ENCODE results near the gene AIMP1.

The AIMP1 gene

GRCh38 chr4:106301393-106302061, 14.8 kb upstream of the AIMP1 start:
- TF ChIP-seq, protein P1, sequence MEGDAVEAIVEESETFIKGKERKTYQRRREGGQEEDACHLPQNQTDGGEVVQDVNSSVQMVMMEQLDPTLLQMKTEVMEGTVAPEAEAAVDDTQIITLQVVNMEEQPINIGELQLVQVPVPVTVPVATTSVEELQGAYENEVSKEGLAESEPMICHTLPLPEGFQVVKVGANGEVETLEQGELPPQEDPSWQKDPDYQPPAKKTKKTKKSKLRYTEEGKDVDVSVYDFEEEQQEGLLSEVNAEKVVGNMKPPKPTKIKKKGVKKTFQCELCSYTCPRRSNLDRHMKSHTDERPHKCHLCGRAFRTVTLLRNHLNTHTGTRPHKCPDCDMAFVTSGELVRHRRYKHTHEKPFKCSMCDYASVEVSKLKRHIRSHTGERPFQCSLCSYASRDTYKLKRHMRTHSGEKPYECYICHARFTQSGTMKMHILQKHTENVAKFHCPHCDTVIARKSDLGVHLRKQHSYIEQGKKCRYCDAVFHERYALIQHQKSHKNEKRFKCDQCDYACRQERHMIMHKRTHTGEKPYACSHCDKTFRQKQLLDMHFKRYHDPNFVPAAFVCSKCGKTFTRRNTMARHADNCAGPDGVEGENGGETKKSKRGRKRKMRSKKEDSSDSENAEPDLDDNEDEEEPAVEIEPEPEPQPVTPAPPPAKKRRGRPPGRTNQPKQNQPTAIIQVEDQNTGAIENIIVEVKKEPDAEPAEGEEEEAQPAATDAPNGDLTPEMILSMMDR (IDR thresholded peaks at IDR 0.05) = no peak
- TF ChIP-seq ZFX (IDR thresholded peaks at IDR 0.05; ENCODE audit: borderline replicate concordance) = no peak
- no peak overlapping the region for H3K27ac ChIP-seq

DNA sequence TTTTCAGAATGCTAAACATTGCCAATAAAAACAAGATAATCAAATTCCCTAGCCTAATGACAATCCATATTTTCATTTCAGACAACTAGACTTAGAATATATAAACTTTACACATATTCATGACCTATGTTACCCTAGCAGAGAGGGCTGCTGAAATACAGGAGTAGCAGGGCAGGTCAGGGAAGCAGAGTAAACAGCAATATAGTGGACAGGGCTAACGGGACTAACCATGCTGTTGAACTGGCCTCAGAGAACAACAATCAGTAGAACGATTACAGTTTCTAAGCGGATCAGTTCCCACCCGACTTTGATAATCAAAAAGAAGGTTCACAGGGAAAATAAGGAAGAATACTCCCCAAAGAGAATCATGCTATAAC, 14.3 kb upstream of the AIMP1 start:
- no peak for TF ChIP-seq ZFX (IDR thresholded peaks at IDR 0.05; ENCODE audit: borderline replicate concordance)
- TF ChIP-seq, protein P1 (IDR thresholded peaks at IDR 0.05) = no peak
- no peak overlapping the region for H3K27ac ChIP-seq

- TF ChIP-seq, protein P1 (IDR thresholded peaks at IDR 0.05) = no peak
- TF ChIP-seq ZFX (IDR thresholded peaks at IDR 0.05; ENCODE audit: borderline replicate concordance) = no peak
- no peak overlapping the region for H3K27ac ChIP-seq
Observed at GRCh38 chr4:106303548-106304281, 12.6 kb upstream of the AIMP1 start.

DNA sequence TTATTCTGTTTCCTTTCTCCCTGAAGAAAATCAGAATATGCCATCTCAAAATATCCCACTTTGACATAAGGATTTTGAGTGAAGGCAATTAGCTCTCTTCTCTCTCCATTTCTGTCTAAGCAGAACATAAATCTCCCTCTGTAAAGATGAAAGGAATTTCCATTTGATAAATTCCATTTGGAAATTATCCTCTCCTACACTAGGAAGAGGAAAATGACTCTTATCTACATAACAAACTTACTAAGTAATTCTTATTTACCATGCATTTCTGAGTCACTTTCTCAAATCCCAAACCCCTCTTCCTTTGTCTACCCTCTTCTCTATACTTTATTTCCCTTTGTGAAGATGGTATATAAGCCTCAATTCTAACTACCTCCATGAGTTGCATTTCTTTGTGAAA, 11.7 kb upstream of the AIMP1 start:
- TF ChIP-seq ZFX (IDR thresholded peaks at IDR 0.05; ENCODE audit: borderline replicate concordance) = no peak
- TF ChIP-seq, protein P1 (IDR thresholded peaks at IDR 0.05) = no peak
- no peak overlapping the region for H3K27ac ChIP-seq

- TF ChIP-seq, protein P1 (IDR thresholded peaks at IDR 0.05) = no peak
- TF ChIP-seq ZFX (IDR thresholded peaks at IDR 0.05; ENCODE audit: borderline replicate concordance) = no peak
- H3K27ac ChIP-seq = no peak overlapping the region
Observed at GRCh38 chr4:106305435-106306055, 10.8 kb upstream of the AIMP1 start.

DNA sequence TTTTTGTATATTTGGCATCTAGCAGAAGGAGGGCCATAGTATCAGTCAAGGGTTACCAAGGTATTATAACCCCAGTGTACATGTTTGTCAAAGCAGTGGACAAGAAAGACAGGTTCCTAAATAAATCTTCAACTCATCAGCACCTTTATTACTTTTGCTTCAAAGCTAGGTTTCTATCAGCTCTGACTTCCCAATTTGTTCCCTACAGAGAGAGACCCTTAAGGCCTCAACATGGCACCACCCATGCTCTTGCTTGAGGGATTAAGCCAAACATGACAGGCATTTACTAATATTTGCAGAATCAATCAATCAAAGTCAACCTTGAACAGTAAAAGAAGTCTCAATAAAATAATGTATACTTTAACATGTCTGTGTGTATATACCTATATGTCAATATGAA, 9.8 kb upstream of the AIMP1 start:
- no peak for TF ChIP-seq ZFX (IDR thresholded peaks at IDR 0.05; ENCODE audit: borderline replicate concordance)
- TF ChIP-seq, protein P1 (IDR thresholded peaks at IDR 0.05) = no peak
- no peak overlapping the region for H3K27ac ChIP-seq

DNA sequence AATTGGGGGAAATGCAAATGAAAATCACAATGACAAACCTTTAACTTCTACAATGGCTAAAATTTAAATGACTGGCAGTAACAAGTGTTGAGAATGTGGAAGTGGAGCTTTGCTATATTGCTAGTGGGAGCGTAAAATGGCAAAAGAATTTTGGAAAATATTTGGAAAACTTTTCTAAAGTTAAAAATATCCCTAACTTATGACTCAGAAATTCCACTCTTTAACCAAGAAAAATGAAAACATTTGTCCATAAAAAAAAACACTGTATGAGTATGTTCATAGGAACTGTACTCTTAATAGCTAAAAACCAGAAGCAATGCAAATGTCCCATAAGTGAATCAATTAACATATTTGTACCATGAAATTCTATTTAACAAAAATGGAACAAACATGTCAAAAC, 4.0 kb upstream of the AIMP1 start:
- H3K27ac ChIP-seq = no peak overlapping the region

More for the DNA sequence above, 4.0 kb upstream of the AIMP1 start:
- TF ChIP-seq ZFX (IDR thresholded peaks at IDR 0.05; ENCODE audit: borderline replicate concordance) = no peak
- TF ChIP-seq, protein P1 (IDR thresholded peaks at IDR 0.05) = no peak

All from 22Rv1 (cell line).